ENCODE results near the gene CDC123. TPM values are rescaled to one million over a fixed set of nuclear protein-coding genes. Genes with fewer than 3 reads are reported as not detected.

The CDC123 gene
- total and polyA plus RNA-seq, 2 of the 4 experiments (the other 2 are of a cell fraction) = 100 to 203 TPM

- no peak overlapping the region for H2AK9ac ChIP-seq (replicated peaks; ENCODE audit: low read depth, low read length, poor library complexity)
- peaks cover 24 to 36% of the 10 kb centered on the region in 2 experiments for H3K79me1 ChIP-seq (ENCODE audit: low read depth in 1 of 2, low read length in 2 of 2)
- no peak overlapping the region for H2BK15ac ChIP-seq (ENCODE audit: low read depth, low read length)
- no peaks in the 10 kb centered on the region for H3K4me1 ChIP-seq (ENCODE audit: control insufficient read depth, insufficient read depth, low read length)
- no peak overlapping the region for H3K56ac ChIP-seq (ENCODE audit: extremely low read depth, insufficient read depth, low read length)
- ChIA-PET CTCF (no interaction called here), POLR2A (ENCODE audit: unreplicated experiment) (no interaction called here)
- in situ Hi-C loops (cut with MboI; ENCODE audit: low sequenced_read_pairs) = no loop called here
- no peaks in the 10 kb centered on the region for H3K9me3 ChIP-seq (ENCODE audit: control insufficient read depth, insufficient read depth, low read length)
- H3K23ac ChIP-seq (ENCODE audit: low read depth, low read length) = no peak overlapping the region
- H4K8ac ChIP-seq (ENCODE audit: low read depth in 2 of 2, low read length in 2 of 2) = no peak overlapping the region
- no peak overlapping the region for H2BK5ac ChIP-seq (ENCODE audit: low read depth, low read length, poor library complexity, severe bottlenecking)
- H3K9ac ChIP-seq (ENCODE audit: low read depth, low read length) = no peak overlapping the region
- WGBS, 2 experiments (ENCODE audit: extremely low coverage in 2 of 2, insufficient read length in 1 of 2) = 89% methylated on average over 4 of the region's 5 CpGs; no CpG with 5 or more reads in 1 of the 2 experiments
- no peak for TF ChIP-seq RAD21 (IDR thresholded peaks at IDR 0.05; ENCODE audit: low read length)
- no peak for TF ChIP-seq BHLHE40 (IDR thresholded peaks at IDR 0.05; ENCODE audit: low read depth, low read length)
- H2AK5ac ChIP-seq (ENCODE audit: low read depth, low read length) = no peak overlapping the region
- no peak overlapping the region for H2BK120ac ChIP-seq (ENCODE audit: low read depth, low read length)
- H3K14ac ChIP-seq (replicated peaks; ENCODE audit: low read depth, low read length) = no peak overlapping the region
- ATAC-seq (ENCODE audit: low read depth) (no peak), DNase-seq (no peak)
- no peak overlapping the region for H3K4me3 ChIP-seq (ENCODE audit: insufficient read depth, low read depth, low read length)
- no peak overlapping the region for H3K27ac ChIP-seq (ENCODE audit: insufficient read depth, low read length)
- no peak overlapping the region for H3K4ac ChIP-seq (ENCODE audit: low read depth, low read length)
- peaks cover 46% of the 10 kb centered on the region for H3K36me3 ChIP-seq (ENCODE audit: control insufficient read depth, insufficient read depth, low read length)
- peaks cover 8% of the 10 kb centered on the region; the same call in 1 of the 2 replicates for H4K20me1 ChIP-seq (ENCODE audit: insufficient read depth, low read length)
- no peak overlapping the region for H4K91ac ChIP-seq (ENCODE audit: insufficient read depth, low read depth, low read length)
- BruUV-seq (replicated peaks) = no TSS peak
- H4K5ac ChIP-seq (ENCODE audit: low read depth, low read length) = no peak overlapping the region
- peaks cover 3% of the 10 kb centered on the region; the same call in 1 of the 2 replicates for H3K9me1 ChIP-seq (ENCODE audit: insufficient read depth, low read length)
- no peak overlapping the region for H2AFZ ChIP-seq (replicated peaks; ENCODE audit: low read length, poor library complexity)
- no peak overlapping the region for H3K18ac ChIP-seq (ENCODE audit: low read depth, low read length)
- intact Hi-C loops (cut with micrococcal nuclease) = no loop called here
- H3K27me3 ChIP-seq (ENCODE audit: control insufficient read depth, insufficient read depth, low read length) = no peaks in the 10 kb centered on the region
- H2BK20ac ChIP-seq (ENCODE audit: low read depth, low read length) = no peak overlapping the region
- dilution Hi-C loops (cut with HindIII; ENCODE audit: low sequenced_read_pairs, unreplicated experiment) = no loop called here
- no peak overlapping the region for H3K4me2 ChIP-seq (ENCODE audit: low read depth, low read length)
Observed at GRCh38 chr10:12208460-12208859, 12.5 kb downstream of the CDC123 start.

Data from IMR-90 (cell line).